HUES6 (cell line): ENCODE data around the gene PCF11.

ENCODE experiments used
- H3K27ac ChIP-seq: 2 replicates; pipeline ENCODE4 v1.7.0; 2013; ENCODE audit warnings: low read depth, mild to moderate bottlenecking, low read length, inconsistent platforms
- H3K27me3 ChIP-seq: 2 replicates; pipeline ENCODE4 v1.6.1; 2013; ENCODE audit warnings: low read length; ENCODE audit not compliant: control insufficient read depth, insufficient read depth
- H3K36me3 ChIP-seq: 2 replicates; pipeline ENCODE4 v1.6.1; 2013; ENCODE audit warnings: low read length; ENCODE audit not compliant: control insufficient read depth, insufficient read depth
- H3K4me1 ChIP-seq: 2 replicates; pipeline ENCODE4 v1.6.1; 2013; ENCODE audit warnings: low read length; ENCODE audit not compliant: control insufficient read depth, insufficient read depth
- H3K4me3 ChIP-seq: 2 replicates; pipeline ENCODE4 v1.5.1; 2013; ENCODE audit warnings: low read depth, low read length
- H3K9ac ChIP-seq: one replicate; pipeline ENCODE4 v1.6.1; 2013; ENCODE audit warnings: mild to moderate bottlenecking, low read length
- H3K9me3 ChIP-seq: 2 replicates; pipeline ENCODE4 v1.6.1; 2013; ENCODE audit warnings: low read depth, low read length; ENCODE audit not compliant: control insufficient read depth, insufficient read depth

The PCF11 gene

DNA sequence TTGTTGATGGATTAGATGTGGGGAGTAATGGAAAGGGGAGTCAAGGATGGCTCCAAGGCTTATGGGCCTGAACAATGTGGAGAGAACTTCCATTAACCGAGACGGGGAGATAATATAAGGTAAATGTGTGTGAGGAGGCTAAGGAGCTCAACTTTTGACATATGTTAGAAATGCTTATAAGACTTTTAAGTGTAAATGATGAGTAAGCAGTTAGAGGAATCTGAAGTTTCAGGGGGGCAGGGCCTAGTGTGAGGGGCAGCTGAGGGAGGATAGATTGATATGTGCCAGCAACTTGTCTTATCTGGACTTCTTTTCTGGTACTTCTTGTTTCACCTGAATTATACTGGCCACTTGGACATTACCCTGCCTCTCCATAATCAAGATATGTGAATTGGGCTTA lies 66.5 kb downstream of the PCF11 start:
- Histone ChIP-seq H3K27me3 (no peaks in the 10 kb centered on the region), H3K9me3 (no peaks in the 10 kb centered on the region), H3K36me3 (no peaks in the 10 kb centered on the region), H3K27ac (no peak overlapping the region), H3K9ac (no peak overlapping the region), H3K4me1 (no peaks in the 10 kb centered on the region), H3K4me3 (no peak overlapping the region)

DNA sequence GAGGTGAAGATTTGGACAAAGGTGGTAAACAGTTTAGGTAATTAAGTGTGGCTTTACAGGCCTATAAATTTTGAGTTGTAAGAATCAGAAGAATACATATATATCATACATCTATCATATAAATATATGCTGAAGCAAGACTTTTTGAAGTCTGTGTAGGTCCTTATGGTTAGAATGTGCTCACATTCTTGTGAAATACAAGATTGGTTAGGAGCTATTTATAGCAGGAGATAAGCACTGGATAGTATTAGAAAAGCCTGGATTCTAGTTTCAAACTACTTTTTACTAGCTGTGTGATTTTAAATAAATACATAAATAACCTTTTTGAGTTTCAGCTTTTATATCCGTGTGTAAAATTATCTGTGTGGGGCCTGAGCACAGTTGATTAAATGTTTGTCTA lies 78.9 kb downstream of the PCF11 start:
- no peak overlapping the region for H3K27ac ChIP-seq
- no peaks in the 10 kb centered on the region for H3K36me3 ChIP-seq
- no peaks in the 10 kb centered on the region for H3K9me3 ChIP-seq
- no peaks in the 10 kb centered on the region for H3K4me1 ChIP-seq
- H3K9ac ChIP-seq, result no peak overlapping the region
- H3K27me3 ChIP-seq, result no peaks in the 10 kb centered on the region
- H3K4me3 ChIP-seq, result no peak overlapping the region
